B cell (primary cell): Measurements from ENCODE around the gene IL3RA. TPM values are rescaled to one million over a fixed set of nuclear protein-coding genes. Genes with fewer than 3 reads are reported as not detected.

ENCODE experiments used
- ATAC-seq: fragments of 200-7000 bp; cut with Tn5 transposase; one replicate; pipeline ENCODE4 v1.10.0; 2021; ENCODE audit warnings: low read depth, mild to moderate bottlenecking, moderate number of reproducible peaks, moderate library complexity
- CTCF ChIA-PET: fragments of 350-600 bp; sonication (Branson Sonifier 250); formaldehyde crosslinking; loops from one replicate; lab custom pipeline; 2021; ENCODE audit warnings: antibody characterized with exemption, inconsistent platforms; lab: Charles Lee
- POLR2A ChIA-PET: fragments of 350-600 bp; sonication (Branson Sonifier 250); formaldehyde crosslinking; loops from one replicate; lab custom pipeline; 2021; ENCODE audit warnings: antibody characterized with exemption; lab: Charles Lee
- DNase-seq: peaks from one replicate; pipeline ENCODE4 v3.0.0; 2013
- H2AFZ ChIP-seq: 2 replicates; pipeline ENCODE4 v1.6.1; 2012; ENCODE audit warnings: mild to moderate bottlenecking, low read depth, low read length; ENCODE audit not compliant: insufficient read depth, poor library complexity, severe bottlenecking
- H3K27ac ChIP-seq, 2 donors: 1 replicate in 1 of 2; 2 replicates in 1 of 2; pipeline ENCODE4 v1.5.1; 2012 to 2013; ENCODE audit warnings: low read length in 2 of 2, mild to moderate bottlenecking in 2 of 2, moderate library complexity in 1 of 2
- H3K27me3 ChIP-seq, 4 experiments: fragments of 200-600 bp in 1 of 4; sonication (generic) in 1 of 4; replicated peaks in 1 of 4; 1 replicate in 2 of 4; 2 replicates in 2 of 4; pipeline versions ENCODE4 v1.6.1 to v1.7.0; 2013 to 2016; ENCODE audit warnings: low read length in 3 of 4, mild to moderate bottlenecking in 2 of 4, mixed read lengths in 1 of 4, moderate library complexity in 1 of 4; ENCODE audit not compliant: insufficient read depth in 4 of 4, control insufficient read depth in 3 of 4; ENCODE audit errors: control extremely low read depth in 1 of 4
- H3K36me3 ChIP-seq, 2 experiments: replicated peaks in 1 of 2; 1 replicate in 1 of 2; 2 replicates in 1 of 2; pipeline versions ENCODE4 v1.6.1 to v1.7.1; 2013; ENCODE audit warnings: low read length in 1 of 2; ENCODE audit not compliant: insufficient read depth in 2 of 2, control insufficient read depth in 1 of 2; ENCODE audit errors: control extremely low read depth in 1 of 2, extremely low read depth in 1 of 2
- H3K4me1 ChIP-seq, 2 donors: fragments of 200-600 bp in 1 of 2; sonication (generic) in 1 of 2; 1 replicate in 1 of 2; 2 replicates in 1 of 2; pipeline versions ENCODE4 v1.5.1 to v1.6.1; 2013 to 2017; ENCODE audit warnings: low read length in 2 of 2; ENCODE audit not compliant: control insufficient read depth in 2 of 2, insufficient read depth in 2 of 2
- H3K4me2 ChIP-seq: replicated peaks from 2 replicates; pipeline ENCODE3; 2012; ENCODE audit warnings: mild to moderate bottlenecking, low read depth, low read length; ENCODE audit not compliant: poor library complexity, severe bottlenecking
- H3K4me3 ChIP-seq, 5 experiments: fragments of 200-600 bp in 1 of 5; sonication (generic) in 1 of 5; 1 replicate in 3 of 5; 2 replicates in 2 of 5; pipeline versions ENCODE4 v1.5.1 to v1.7.0; 2011 to 2016; ENCODE audit warnings: low read length in 4 of 5, mild to moderate bottlenecking in 4 of 5, low read depth in 2 of 5, control low read depth in 1 of 5, moderate library complexity in 1 of 5; ENCODE audit not compliant: insufficient read depth in 1 of 5; ENCODE audit errors: control extremely low read depth in 1 of 5, extremely low read depth in 1 of 5
- H3K79me2 ChIP-seq: fragments of 200-600 bp; sonication (generic); one replicate; pipeline ENCODE4 v1.6.0; 2016; ENCODE audit warnings: low read length; ENCODE audit not compliant: control insufficient read depth, insufficient read depth
- H3K9ac ChIP-seq: fragments of 200-600 bp; sonication (generic); 2 replicates; pipeline ENCODE4 v1.6.1; 2017; ENCODE audit warnings: mild to moderate bottlenecking, low read length, moderate library complexity
- H3K9me3 ChIP-seq, 3 donors: one replicate each; pipeline versions ENCODE4 v1.6.1 to v1.7.1; 2013; ENCODE audit warnings: low read length in 2 of 3; ENCODE audit not compliant: control insufficient read depth in 2 of 3, insufficient read depth in 1 of 3; ENCODE audit errors: control extremely low read depth in 1 of 3
- H4K20me1 ChIP-seq: 2 replicates; pipeline ENCODE4 v1.6.0; 2012; ENCODE audit warnings: mild to moderate bottlenecking, low read length; ENCODE audit not compliant: insufficient read depth, control insufficient read depth, poor library complexity, severe bottlenecking
- H3K27ac Mint-ChIP-seq: one replicate; pipeline ENCODE4 v1.8.0; 2021; ENCODE audit warnings: mixed read lengths
- H3K27me3 Mint-ChIP-seq: one replicate; pipeline ENCODE4 v1.8.0; 2021; ENCODE audit warnings: mixed read lengths
- H3K4me1 Mint-ChIP-seq: one replicate; pipeline ENCODE4 v1.8.0; 2021; ENCODE audit warnings: mixed read lengths
- H3K4me3 Mint-ChIP-seq: one replicate; pipeline ENCODE4 v1.8.0; 2021; ENCODE audit warnings: mixed read lengths
- H3K9me3 Mint-ChIP-seq: one replicate; pipeline ENCODE4 v1.8.0; 2022; ENCODE audit warnings: mixed read lengths; ENCODE audit not compliant: insufficient read depth
- CTCF ChIP-seq: fragments of 200-600 bp; IDR thresholded peaks from one replicate; pipeline ENCODE4 v1.8.0; 2022; ENCODE audit warnings: antibody characterized with exemption, mild to moderate bottlenecking
- EZH2 ChIP-seq: IDR thresholded peaks from 2 replicates; pipeline ENCODE4 v1.6.1; 2012; ENCODE audit warnings: borderline replicate concordance, low read depth, mild to moderate bottlenecking, moderate library complexity, low read length; ENCODE audit not compliant: insufficient read depth, poor library complexity, severe bottlenecking
- WGBS: methylation state at CpG from one replicate; pipeline ENCODE4 v1.1.5; 2013; ENCODE audit warnings: missing lambda C conversion rate; ENCODE audit not compliant: insufficient coverage; 5-methylcytosine and 5-hydroxymethylcytosine counted together
- intact Hi-C: fragments of 100-400 bp; cut with micrococcal nuclease; formaldehyde crosslinking; loops from one replicate; pipeline ENCODE4 v1.10.0; 2022
- polyA plus RNA-seq: library from polyadenylated mRNA; depleted of rRNA; stranded (reverse); fragments of >200 nt; gene quantifications from 2 replicates; pipeline ENCODE4 v1.2.3, GENCODE V29; 2012
- total RNA-seq, 2 donors: library from RNA; stranded (reverse); fragments of 120-200 nt in 1 of 2; gene quantifications; 1 replicate in 1 of 2; 2 replicates in 1 of 2; pipeline versions ENCODE4 v1.2.3 to v1.2.4, GENCODE V29; 2013 to 2022

The IL3RA gene
- total and polyA plus RNA-seq, 2 donors (not counting 1 experiment from before 2014, with no cell fraction given), result 1.6 to 31.6 TPM

GRCh38 chrX:1305411-1305810, 31.2 kb upstream of the IL3RA start:
- Mint-ChIP-seq H3K4me3 (no peak overlapping the region), H3K27ac (no peak overlapping the region), H3K27me3 (no peaks in the 10 kb centered on the region), H3K9me3 (no peaks in the 10 kb centered on the region), H3K4me1 (no peaks in the 10 kb centered on the region)
- intact Hi-C loops, result no loop called here
- ChIA-PET CTCF (no interaction called here), POLR2A (no interaction called here)
- Histone ChIP-seq H3K79me2 (no peaks in the 10 kb centered on the region), H3K4me1 (no peaks in the 10 kb centered on the region), H2AFZ (no peak overlapping the region), H4K20me1 (no peaks in the 10 kb centered on the region), H3K36me3 (no peaks in the 10 kb centered on the region), H3K27ac (no peak overlapping the region), H3K9me3 (peaks cover 0 to 12% (median 7%) of the 10 kb centered on the region in 3 donors), H3K9ac (no peak overlapping the region), H3K4me2 (no peak overlapping the region), H3K4me3 (no peak overlapping the region), H3K27me3 (no peaks in the 10 kb centered on the region)
- DNase-seq (no peak), ATAC-seq (no peak)
- no peak for TF ChIP-seq CTCF
- no peak for TF ChIP-seq EZH2
- 100% methylated on average over 12 of the region's 14 CpGs for WGBS

GRCh38 chrX:1306909-1307625, 29.5 kb upstream of the IL3RA start:
- Histone ChIP-seq H3K4me2 (no peak overlapping the region), H3K79me2 (no peaks in the 10 kb centered on the region), H3K9ac (no peak overlapping the region), H3K36me3 (no peaks in the 10 kb centered on the region), H3K4me1 (no peaks in the 10 kb centered on the region), H3K27ac (no peak overlapping the region), H3K4me3 (no peak overlapping the region), H4K20me1 (no peaks in the 10 kb centered on the region), H3K9me3 (peaks cover 0 to 12% (median 7%) of the 10 kb centered on the region in 3 donors), H2AFZ (no peak overlapping the region), H3K27me3 (no peaks in the 10 kb centered on the region)
- DNase-seq, result no peak
- intact Hi-C loops, result no loop called here
- TF ChIP-seq EZH2, result no peak
- TF ChIP-seq CTCF, result no peak
- ATAC-seq, result no peak
- H3K27me3 Mint-ChIP-seq, result no peaks in the 10 kb centered on the region
- POLR2A ChIA-PET, result no interaction called here
- no peaks in the 10 kb centered on the region for H3K4me1 Mint-ChIP-seq
- WGBS, result 92% methylated on average over 12 of the region's 15 CpGs
- no peaks in the 10 kb centered on the region for H3K9me3 Mint-ChIP-seq
- no peak overlapping the region for H3K27ac Mint-ChIP-seq
- H3K4me3 Mint-ChIP-seq, result no peak overlapping the region
- CTCF ChIA-PET, result no interaction called here
